ENCODE measurements around the gene CSAG1.
"Not testable (repeated sequence)": the region's sequence is repeated elsewhere in the genome, so short reads cannot be mapped to it uniquely, and the experiment has no call there.

CSAG1 gene, protein sequence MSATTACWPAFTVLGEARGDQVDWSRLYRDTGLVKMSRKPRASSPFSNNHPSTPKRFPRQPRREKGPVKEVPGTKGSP

DNA sequence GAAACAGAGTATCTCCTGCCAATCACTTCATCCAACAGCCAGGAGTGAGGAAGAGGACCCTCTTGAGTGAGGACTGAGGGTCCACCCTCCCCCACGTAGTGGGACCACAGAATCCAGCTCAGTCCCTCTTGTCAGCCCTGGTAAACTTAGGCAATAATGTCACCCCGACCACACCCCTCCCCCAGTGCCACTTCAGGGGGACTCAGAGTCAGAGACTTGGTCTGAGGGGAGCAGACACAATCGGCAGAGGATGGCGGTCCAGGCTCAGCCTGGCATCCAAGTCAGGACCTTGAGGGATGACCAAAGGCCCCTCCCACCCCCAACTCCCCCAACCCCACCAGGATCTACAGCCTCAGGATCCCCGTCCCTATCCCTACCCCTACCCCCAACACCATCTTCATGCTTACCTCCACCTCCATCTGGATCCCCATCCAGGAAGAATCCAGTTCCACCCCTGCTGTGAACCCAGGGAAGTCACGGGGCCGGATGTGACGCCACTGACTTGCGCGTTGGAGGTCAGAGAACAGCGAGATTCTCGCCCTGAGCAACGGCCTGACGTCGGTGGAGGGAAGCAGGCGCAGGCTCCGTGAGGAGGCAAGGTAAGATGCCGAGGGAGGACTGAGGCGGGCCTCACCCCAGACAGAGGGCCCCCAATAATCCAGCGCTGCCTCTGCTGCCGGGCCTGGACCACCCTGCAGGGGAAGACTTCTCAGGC is at the start of gene CSAG1, which contains the start of gene MAGEA12:
CSAG1 (minus strand) TSS at position 461 of the 715 bp plus-strand sequence. CDS start 1,261 bp downstream, outside the sequence.
MAGEA12 (plus strand) TSS at position 497 of the 715 bp plus-strand sequence. CDS start 2,405 bp downstream, outside the sequence.
- DNase-seq (ENCODE audit: low read depth in 2 of 2), result no peak

DNA sequence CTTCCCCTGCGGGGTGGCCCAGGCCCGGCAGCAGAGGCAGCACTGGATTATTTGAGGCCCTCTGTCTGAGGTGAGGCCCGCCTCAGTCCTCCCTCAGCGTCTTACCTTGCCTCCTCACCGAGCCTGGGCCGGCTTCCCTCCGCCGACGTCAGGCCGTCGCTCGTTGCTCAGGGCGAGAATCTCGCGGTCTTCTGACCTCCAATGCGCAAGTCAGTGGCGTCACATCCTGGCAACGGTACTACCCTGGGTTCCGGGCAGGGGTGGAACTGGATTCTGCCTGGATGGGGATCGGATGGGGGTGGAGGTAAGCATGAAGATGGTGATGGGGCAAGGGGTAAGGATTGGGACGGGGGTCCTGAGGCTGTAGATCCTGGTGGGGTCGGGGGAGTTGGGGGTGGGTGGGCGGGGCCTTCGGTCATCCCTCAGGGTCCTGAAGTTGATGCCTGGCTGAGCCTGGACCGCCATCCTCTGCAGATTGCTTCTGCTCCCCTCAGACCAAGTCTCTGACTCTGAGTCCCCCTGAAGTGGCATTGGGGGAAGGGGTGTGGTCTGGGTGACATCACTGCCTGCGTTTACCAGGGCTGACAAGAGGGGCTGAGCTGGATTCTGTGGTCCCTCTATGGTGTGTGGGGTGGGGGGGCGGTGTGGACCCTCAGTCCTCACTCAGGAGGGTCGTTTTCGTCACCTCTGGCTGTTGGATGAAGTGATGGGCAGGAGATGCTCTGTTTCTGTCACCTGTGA is 36.2 kb upstream of the CSAG1 start, which contains the start of gene MAGEA6:
MAGEA6 (minus strand) TSS at position 141 of the 741 bp plus-strand sequence. CDS start 2,039 bp downstream, outside the sequence.
- DNase-seq (ENCODE audit: low read depth in 2 of 2), result not testable (repeated sequence)

DNA sequence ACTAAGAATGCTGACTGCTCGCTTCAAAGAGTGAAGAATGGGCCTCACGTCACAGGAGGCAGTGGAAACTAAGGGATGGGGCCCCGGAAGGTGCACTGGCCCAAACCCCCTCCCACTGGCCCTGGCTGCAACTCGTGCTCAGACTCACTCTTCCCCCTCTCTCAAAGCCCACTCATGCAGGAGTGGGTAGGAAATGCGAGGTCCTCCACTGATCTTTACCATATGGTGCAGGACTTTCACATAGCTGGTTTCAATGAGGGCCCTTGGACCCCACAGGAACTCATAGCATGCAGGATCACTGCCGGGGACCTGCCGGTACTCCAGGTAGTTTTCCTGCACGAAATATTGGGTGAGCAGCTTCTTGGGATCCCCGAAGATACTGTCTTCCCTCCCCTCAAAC is 33.0 kb upstream of the CSAG1 start:
- DNase-seq (ENCODE audit: low read depth in 2 of 2), result not testable (repeated sequence)

DNA sequence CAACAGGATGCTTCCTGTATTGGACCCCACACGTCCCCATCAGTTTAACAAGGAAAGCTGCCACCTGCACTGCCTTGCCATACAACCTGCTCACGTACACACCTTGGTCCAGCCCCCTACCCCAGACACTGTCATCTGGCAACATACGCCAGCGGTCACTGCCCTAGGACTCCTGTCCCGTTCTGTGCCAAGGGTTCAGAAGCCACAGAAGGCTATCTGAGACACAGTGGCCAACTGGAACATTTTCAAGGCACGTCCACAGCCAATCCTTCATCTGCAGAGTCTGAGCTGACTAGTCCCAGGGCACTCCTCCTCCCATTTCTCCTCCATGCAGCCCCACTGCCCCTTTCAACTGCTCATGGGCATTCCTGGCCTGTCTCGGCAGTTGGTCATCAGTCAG is 28.1 kb upstream of the CSAG1 start:
- DNase-seq (ENCODE audit: low read depth in 2 of 2), result not testable (repeated sequence)

DNA sequence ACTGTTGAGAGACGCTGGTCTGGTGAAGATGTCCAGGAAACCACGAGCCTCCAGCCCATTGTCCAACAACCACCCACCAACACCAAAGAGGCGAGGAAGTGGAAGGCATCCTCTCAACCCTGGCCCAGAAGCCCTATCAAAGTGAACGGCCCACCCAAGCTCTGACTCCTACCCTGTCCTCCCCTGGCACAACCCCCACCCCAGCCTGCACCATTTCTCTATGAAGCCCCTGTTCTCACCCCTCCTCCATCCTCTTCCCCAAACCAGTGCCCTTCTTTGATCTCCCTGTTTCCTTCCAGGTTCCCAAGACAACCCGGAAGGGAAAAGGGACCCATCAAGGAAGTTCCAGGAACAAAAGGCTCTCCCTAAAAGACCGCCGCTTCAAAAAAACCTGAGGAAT is 26.0 kb upstream of the CSAG1 start:
- DNase-seq (ENCODE audit: low read depth in 2 of 2), result not testable (repeated sequence)

DNA sequence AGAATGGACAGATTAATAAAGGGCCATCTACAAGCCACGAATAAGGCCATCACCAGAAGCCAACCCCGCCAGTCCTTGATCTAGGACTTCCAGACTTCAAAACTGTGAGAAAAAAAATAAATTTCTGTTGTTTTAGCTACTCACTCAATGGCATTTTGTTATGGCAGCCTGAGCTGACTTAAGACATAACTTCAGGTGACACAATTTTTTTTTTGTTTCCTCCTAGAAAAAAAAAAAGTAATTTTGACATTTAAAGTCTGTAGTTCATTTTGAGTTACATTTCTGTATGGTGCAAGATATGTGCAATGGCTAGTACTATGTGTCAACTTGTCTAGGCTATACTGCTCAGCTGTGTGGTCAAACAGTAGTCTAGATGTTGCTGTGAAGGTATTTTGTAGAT is 25.4 kb upstream of the CSAG1 start, which contains the start of gene CSAG3:
CSAG3 (plus strand) TSS at position 301 of the 400 bp plus-strand sequence.
- not testable (repeated sequence) for DNase-seq (ENCODE audit: low read depth in 2 of 2)

DNA sequence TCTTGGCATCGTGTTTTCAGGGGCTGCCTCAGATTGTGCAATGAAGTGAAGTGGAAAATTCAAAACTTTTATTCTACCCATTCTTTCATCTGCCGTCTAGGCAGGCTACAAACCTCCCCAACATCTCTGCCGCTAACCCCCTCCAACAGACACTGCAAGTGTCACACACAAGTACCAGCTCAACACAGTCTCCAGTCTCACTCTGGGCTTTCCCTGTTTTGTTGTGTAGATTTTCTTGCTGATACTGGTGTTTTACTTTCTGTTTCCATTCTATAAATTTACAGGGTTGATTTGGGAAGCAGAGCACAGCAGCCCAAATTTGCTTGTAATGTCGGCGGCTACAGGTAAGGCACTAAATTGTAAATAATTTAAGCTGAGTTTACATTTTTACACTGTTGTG is 21.4 kb upstream of the CSAG1 start:
- not testable (repeated sequence) for DNase-seq (ENCODE audit: low read depth in 2 of 2)

DNA sequence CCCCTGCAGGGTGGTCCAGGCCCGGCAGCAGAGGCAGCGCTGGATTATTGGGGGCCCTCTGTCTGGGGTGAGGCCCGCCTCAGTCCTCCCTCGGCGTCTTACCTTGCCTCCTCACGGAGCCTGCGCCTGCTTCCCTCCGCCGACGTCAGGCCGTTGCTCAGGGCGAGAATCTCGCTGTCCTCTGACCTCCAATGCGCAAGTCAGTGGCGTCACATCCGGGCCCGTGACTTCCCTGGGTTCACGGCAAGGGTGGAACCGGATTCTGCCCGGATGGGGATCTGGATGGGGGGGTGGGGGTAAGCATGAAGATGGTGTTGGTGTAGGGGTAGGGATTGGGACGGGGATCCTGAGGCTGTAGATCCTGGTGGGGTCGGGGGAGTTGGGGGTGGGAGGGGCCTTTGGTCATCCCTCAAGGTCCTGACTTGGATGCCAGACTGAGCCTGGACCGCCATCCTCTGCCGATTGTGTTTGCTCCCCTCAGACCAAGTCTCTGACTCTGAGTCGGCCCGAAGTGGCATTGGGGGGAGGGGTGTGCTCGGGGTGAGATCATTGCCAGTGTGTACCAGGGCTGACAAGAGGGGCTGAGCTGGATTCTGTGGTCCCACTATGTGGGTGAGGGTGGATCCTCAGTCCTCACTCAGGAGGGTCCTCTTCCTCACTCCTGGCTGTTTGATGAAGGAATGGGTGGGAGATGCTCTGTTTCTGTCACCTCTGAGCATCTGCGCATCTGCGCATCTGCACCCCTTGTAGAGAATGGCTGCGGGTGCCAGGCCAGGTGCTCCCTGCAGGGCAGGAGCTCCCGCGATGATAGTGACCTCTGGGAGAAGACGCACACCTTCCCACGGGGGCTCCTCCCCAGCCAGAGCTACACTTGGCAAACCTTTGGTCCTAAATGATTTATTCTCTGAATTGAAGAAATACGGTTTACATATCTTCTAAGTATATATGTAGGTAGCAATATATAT is 20.4 kb upstream of the CSAG1 start, which contains the start of gene MAGEA2:
MAGEA2 (minus strand) TSS at position 157 of the 965 bp plus-strand sequence. CDS start 2,479 bp downstream, outside the sequence.
- not testable (repeated sequence) for DNase-seq (ENCODE audit: low read depth in 2 of 2)

DNA sequence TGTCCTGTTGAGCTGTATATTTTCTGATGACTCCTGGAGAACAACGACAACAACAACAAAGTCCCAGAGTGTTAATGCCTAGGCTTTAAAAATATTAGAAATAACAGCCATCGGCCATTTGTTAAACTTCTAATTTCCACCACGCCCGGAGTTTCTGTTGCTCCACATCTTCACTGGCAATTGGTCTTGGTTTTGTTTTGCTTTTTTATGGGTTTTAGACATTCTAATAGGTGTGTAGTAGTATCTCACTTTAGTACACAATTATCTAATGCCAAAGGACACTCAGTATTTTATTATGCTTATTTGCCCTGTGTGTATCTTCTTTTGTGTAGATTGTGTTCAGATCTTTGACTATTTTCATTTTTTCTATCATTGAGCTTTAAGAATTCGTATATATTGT is 5.0 kb upstream of the CSAG1 start:
- DNase-seq (ENCODE audit: low read depth in 2 of 2), result no peak

DNA sequence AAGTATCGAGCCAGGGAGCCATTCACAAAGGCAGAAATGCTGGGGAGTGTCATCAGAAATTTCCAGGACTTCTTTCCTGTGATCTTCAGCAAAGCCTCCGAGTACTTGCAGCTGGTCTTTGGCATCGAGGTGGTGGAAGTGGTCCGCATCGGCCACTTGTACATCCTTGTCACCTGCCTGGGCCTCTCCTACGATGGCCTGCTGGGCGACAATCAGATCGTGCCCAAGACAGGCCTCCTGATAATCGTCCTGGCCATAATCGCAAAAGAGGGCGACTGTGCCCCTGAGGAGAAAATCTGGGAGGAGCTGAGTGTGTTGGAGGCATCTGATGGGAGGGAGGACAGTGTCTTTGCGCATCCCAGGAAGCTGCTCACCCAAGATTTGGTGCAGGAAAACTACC is 3.0 kb upstream of the CSAG1 start:
- DNase-seq (ENCODE audit: low read depth in 2 of 2), result not testable (repeated sequence)

DNA sequence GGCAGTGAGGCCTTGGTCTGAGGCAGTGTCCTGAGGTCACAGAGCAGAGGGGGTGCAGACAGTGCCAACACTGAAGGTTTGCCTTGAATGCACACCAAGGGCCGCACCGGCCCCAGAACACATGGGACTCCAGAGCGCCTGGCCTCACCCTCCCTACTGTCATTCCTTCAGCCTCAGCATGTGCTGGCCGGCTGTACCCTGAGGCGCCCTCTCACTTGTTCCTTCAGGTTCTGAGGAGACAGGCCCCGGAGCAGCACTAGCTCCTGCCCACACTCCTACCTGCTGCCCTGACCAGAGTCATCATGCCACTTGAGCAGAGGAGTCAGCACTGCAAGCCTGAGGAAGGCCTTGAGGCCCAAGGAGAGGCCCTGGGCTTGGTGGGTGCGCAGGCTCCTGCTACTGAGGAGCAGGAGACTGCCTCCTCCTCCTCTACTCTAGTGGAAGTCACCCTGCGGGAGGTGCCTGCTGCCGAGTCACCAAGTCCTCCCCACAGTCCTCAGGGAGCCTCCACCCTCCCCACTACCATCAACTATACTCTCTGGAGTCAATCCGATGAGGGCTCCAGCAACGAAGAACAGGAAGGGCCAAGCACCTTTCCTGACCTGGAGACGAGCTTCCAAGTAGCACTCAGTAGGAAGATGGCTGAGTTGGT is 2.5 kb upstream of the CSAG1 start:
- no peak for DNase-seq (ENCODE audit: low read depth in 2 of 2)

DNA sequence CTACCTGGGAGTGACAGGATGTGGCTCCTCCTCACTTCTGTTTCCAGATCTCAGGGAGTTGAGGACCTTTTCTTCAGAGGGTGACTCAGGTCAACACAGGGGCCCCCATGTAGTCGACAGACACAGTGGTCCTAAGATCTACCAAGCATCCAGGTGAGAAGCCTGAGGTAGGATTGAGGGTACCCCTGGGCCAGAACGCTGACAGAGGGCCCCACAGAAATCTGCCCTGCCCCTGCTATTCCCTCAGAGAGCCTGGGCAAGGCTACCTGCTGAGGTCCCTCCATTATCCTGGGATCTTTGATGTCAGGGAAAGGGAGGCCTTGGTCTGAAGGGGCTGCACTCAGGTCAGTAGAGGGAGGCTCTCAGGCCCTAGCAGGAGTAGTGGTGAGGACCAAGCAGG is 1.6 kb upstream of the CSAG1 start:
- no peak for DNase-seq (ENCODE audit: low read depth in 2 of 2)

DNA sequence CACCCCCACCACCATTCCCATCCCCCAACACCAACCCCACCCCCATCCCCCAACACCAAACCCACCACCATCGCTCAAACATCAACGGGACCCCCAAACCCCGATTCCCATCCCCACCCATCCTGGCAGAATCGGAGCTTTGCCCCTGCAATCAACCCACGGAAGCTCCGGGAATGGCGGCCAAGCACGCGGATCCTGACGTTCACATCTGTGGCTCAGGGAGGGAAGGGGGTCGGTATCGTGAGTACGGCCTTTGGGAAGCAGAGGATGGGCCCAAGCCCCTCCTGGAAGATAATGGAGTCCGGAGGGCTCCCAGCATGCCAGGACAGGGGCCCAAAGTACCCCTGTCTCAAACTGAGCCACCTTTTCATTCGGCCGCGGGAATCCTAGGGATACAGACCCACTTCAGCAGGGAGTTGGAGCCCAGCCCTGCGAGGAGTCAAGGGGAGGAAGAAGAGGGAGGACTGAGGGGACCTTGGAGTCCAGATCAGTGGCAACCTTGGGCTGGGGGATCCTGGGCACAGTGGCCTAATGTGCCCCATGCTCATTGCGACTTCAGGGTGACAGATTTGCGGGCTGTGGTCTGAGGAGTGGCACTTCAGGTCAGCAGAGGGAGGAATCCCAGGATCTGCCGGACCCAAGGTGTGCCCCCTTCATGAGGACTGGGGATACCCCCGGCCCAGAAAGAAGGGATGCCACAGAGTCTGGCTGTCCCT is 780 bp upstream of the CSAG1 start:
- not testable (repeated sequence) for DNase-seq (ENCODE audit: low read depth in 2 of 2)

DNA sequence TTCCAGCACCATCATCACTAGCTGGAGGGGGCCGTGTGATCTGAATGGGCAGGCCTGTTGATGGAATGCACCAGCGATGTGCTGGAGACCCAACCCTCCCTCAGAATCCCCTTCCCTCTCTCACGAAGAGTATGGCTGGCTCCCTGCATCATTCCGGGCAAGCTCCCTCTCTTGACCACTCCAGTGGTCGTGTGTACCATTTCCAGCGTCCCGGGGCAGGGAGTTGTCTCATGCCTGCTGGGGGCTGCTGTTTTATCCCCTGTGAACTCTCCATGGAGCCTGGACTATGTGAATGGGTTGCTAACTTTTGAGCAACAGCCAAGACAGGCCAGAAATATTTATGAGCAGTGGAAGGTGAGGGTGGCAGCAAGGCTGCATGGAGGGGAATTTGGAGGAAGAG is 8.1 kb downstream of the CSAG1 start:
- DNase-seq (ENCODE audit: low read depth in 2 of 2), result no peak

DNA sequence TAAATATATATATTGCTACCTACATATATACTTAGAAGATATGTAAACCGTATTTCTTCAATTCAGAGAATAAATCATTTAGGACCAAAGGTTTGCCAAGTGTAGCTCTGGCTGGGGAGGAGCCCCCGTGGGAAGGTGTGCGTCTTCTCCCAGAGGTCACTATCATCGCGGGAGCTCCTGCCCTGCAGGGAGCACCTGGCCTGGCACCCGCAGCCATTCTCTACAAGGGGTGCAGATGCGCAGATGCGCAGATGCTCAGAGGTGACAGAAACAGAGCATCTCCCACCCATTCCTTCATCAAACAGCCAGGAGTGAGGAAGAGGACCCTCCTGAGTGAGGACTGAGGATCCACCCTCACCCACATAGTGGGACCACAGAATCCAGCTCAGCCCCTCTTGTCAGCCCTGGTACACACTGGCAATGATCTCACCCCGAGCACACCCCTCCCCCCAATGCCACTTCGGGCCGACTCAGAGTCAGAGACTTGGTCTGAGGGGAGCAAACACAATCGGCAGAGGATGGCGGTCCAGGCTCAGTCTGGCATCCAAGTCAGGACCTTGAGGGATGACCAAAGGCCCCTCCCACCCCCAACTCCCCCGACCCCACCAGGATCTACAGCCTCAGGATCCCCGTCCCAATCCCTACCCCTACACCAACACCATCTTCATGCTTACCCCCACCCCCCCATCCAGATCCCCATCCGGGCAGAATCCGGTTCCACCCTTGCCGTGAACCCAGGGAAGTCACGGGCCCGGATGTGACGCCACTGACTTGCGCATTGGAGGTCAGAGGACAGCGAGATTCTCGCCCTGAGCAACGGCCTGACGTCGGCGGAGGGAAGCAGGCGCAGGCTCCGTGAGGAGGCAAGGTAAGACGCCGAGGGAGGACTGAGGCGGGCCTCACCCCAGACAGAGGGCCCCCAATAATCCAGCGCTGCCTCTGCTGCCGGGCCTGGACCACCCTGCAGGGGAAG is 19.4 kb downstream of the CSAG1 start, which contains the start of gene MAGEA2B:
MAGEA2B (plus strand) TSS at position 814 of the 973 bp plus-strand sequence. CDS start 2,479 bp downstream, outside the sequence.
- not testable (repeated sequence) for DNase-seq (ENCODE audit: low read depth in 2 of 2)

DNA sequence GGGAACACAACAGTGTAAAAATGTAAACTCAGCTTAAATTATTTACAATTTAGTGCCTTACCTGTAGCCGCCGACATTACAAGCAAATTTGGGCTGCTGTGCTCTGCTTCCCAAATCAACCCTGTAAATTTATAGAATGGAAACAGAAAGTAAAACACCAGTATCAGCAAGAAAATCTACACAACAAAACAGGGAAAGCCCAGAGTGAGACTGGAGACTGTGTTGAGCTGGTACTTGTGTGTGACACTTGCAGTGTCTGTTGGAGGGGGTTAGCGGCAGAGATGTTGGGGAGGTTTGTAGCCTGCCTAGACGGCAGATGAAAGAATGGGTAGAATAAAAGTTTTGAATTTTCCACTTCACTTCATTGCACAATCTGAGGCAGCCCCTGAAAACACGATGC is 20.3 kb downstream of the CSAG1 start:
- DNase-seq (ENCODE audit: low read depth in 2 of 2), result not testable (repeated sequence)

DNA sequence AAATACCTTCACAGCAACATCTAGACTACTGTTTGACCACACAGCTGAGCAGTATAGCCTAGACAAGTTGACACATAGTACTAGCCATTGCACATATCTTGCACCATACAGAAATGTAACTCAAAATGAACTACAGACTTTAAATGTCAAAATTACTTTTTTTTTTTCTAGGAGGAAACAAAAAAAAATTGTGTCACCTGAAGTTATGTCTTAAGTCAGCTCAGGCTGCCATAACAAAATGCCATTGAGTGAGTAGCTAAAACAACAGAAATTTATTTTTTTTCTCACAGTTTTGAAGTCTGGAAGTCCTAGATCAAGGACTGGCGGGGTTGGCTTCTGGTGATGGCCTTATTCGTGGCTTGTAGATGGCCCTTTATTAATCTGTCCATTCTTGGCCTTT is 24.3 kb downstream of the CSAG1 start, which contains the start of gene CSAG2:
CSAG2 (minus strand) TSS at position 101 of the 400 bp plus-strand sequence. CDS start 161 bp downstream, outside the sequence.
- DNase-seq (ENCODE audit: low read depth in 2 of 2), result not testable (repeated sequence)

DNA sequence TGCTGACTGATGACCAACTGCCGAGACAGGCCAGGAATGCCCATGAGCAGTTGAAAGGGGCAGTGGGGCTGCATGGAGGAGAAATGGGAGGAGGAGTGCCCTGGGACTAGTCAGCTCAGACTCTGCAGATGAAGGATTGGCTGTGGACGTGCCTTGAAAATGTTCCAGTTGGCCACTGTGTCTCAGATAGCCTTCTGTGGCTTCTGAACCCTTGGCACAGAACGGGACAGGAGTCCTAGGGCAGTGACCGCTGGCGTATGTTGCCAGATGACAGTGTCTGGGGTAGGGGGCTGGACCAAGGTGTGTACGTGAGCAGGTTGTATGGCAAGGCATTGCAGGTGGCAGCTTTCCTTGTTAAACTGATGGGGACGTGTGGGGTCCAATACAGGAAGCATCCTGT is 27.0 kb downstream of the CSAG1 start:
- DNase-seq (ENCODE audit: low read depth in 2 of 2), result not testable (repeated sequence)
